ENCODE measurements around the gene DHTKD1. TPM values are rescaled to one million over a fixed set of nuclear protein-coding genes. Genes with fewer than 3 reads are reported as not detected.

The DHTKD1 gene
- total and polyA plus RNA-seq, 3 donors from 2014 or later: 15.6 to 28.8 (median 26.1) TPM

DNA sequence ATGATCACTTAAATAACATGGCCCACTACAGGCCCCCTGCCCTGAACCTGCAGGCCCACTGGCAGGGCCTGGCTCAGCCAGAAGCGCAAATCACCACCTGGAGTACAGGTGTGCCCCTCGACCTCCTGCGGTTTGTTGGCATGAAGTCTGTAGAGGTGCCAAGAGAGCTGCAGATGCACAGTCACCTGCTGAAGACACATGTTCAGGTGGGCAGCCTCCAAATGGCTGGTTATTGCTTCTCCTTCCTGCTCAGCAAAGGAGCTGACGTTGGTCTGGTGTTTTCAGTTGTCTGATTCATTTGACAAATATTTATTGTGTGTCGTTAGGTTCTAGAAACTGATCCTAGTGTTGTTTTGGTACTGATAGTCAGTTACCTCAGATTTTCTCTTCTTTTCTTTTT lies 29.0 kb downstream of the DHTKD1 start:
- Histone ChIP-seq H3K27ac (no peak overlapping the region), H3K27me3 (no peaks in the 10 kb centered on the region), H3K4me1 (no peaks in the 10 kb centered on the region), H3K9me3 (no peaks in the 10 kb centered on the region), H3K4me3 (no peak overlapping the region), H3K36me3 (ENCODE audit: low read depth, missing control alignments) (no peaks in the 10 kb centered on the region)
- DNase-seq: no peak
- TF ChIP-seq, protein P1, sequence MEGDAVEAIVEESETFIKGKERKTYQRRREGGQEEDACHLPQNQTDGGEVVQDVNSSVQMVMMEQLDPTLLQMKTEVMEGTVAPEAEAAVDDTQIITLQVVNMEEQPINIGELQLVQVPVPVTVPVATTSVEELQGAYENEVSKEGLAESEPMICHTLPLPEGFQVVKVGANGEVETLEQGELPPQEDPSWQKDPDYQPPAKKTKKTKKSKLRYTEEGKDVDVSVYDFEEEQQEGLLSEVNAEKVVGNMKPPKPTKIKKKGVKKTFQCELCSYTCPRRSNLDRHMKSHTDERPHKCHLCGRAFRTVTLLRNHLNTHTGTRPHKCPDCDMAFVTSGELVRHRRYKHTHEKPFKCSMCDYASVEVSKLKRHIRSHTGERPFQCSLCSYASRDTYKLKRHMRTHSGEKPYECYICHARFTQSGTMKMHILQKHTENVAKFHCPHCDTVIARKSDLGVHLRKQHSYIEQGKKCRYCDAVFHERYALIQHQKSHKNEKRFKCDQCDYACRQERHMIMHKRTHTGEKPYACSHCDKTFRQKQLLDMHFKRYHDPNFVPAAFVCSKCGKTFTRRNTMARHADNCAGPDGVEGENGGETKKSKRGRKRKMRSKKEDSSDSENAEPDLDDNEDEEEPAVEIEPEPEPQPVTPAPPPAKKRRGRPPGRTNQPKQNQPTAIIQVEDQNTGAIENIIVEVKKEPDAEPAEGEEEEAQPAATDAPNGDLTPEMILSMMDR (IDR thresholded peaks at IDR 0.05): no peak
- TF ChIP-seq POLR2A (IDR thresholded peaks at IDR 0.05): no peak
- WGBS, 2 donors: 89 to 91% methylated on average over 4 to 5 of the region's 5 CpGs
- intact Hi-C loops (cut with DNase I; ENCODE audit: low total_unique reads): no loop called here

DNA sequence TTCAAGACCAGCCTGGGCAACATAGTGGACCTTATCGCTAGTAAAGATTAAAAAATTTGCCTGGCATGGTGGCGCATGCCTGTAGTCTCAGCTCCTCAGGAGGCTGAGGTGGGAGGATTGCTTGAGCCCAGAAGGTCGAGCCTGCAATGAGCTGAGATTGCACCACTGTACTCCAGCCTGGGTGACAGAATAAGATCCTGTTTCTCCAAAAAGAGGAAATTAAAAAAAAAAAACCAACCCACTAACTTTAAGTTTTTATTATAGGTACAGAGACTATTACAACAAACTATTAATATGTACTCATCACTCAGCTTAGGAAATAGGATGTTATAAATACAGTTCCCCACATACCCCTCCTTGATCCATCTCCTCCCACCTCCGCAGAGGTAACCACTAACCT lies 30.2 kb downstream of the DHTKD1 start:
- intact Hi-C loops (cut with DNase I; ENCODE audit: low total_unique reads): no loop called here
- no peaks in the 10 kb centered on the region for H3K27me3 ChIP-seq
- WGBS, 2 donors: 88 to 91% methylated on average over 4 of the region's 4 CpGs

DNA sequence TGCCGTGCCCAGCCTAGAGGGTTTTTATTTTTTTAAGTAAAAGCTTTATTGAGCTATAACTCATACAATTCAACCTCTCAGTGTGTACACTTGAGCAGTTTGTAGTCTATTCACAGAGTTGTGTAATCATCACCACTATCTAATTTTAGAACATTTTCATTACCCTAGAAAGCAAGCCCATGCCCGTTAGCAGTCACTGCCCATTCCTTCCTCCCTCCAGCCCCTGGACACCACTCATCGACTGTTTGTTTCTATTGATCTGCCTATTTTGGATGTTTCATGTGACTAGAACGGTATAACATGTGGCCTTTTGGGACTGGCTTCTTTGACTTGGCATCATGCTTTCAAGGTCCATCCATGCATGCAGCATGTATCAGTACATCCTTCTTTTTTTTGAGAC lies 35.0 kb downstream of the DHTKD1 start:
- no peaks in the 10 kb centered on the region for H3K27me3 ChIP-seq
- no peaks in the 10 kb centered on the region for H3K9me3 ChIP-seq
- TF ChIP-seq POLR2A (IDR thresholded peaks at IDR 0.05): no peak
- TF ChIP-seq, protein P1 (IDR thresholded peaks at IDR 0.05): no peak
- H3K4me1 ChIP-seq: no peaks in the 10 kb centered on the region
- no peaks in the 10 kb centered on the region for H3K36me3 ChIP-seq (ENCODE audit: low read depth, missing control alignments)
- intact Hi-C loops (cut with DNase I; ENCODE audit: low total_unique reads): no loop called here
- 82 to 89% methylated on average over 4 of the region's 4 CpGs for WGBS, 2 donors
- no peak overlapping the region for H3K4me3 ChIP-seq
- DNase-seq: no peak
- H3K27ac ChIP-seq: no peak overlapping the region

More for the DNA sequence above, 30.2 kb downstream of the DHTKD1 start:
- Histone ChIP-seq H3K36me3 (ENCODE audit: low read depth, missing control alignments) (no peaks in the 10 kb centered on the region), H3K9me3 (no peaks in the 10 kb centered on the region), H3K4me3 (no peak overlapping the region), H3K27ac (no peak overlapping the region), H3K4me1 (no peaks in the 10 kb centered on the region)
- DNase-seq: no peak
- TF ChIP-seq, protein P1 (IDR thresholded peaks at IDR 0.05): no peak
- no peak for TF ChIP-seq POLR2A (IDR thresholded peaks at IDR 0.05)

DNA sequence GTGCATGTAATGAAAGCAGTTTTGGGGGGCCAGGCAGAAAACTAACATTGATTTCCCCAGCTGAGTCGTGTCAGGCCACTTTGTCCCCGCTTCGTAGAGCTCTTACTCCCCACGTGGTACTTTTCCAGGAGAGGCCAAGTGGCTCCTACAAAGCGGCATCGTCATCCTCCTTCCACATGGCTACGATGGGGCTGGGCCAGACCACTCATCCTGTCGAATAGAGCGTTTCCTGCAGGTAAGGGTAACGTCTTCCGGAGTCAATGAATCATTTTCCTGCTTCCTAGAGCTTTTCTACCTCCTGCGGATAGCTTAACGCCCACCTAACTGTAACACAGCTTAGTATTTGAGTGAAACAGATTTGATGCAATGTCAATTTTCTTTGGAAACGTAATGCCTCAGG lies 39.0 kb downstream of the DHTKD1 start:
- DNase-seq: no peak
- no peaks in the 10 kb centered on the region for H3K36me3 ChIP-seq (ENCODE audit: low read depth, missing control alignments)
- H3K27ac ChIP-seq: no peak overlapping the region
- no peaks in the 10 kb centered on the region for H3K27me3 ChIP-seq
- WGBS, 2 donors: 85 to 90% methylated on average over 14 of the region's 14 CpGs
- intact Hi-C loops (cut with DNase I; ENCODE audit: low total_unique reads): no loop called here
- H3K9me3 ChIP-seq: no peaks in the 10 kb centered on the region
- no peak overlapping the region for H3K4me3 ChIP-seq
- no peaks in the 10 kb centered on the region for H3K4me1 ChIP-seq
- TF ChIP-seq, protein P1 (IDR thresholded peaks at IDR 0.05): no peak
- TF ChIP-seq POLR2A (IDR thresholded peaks at IDR 0.05): no peak

DNA sequence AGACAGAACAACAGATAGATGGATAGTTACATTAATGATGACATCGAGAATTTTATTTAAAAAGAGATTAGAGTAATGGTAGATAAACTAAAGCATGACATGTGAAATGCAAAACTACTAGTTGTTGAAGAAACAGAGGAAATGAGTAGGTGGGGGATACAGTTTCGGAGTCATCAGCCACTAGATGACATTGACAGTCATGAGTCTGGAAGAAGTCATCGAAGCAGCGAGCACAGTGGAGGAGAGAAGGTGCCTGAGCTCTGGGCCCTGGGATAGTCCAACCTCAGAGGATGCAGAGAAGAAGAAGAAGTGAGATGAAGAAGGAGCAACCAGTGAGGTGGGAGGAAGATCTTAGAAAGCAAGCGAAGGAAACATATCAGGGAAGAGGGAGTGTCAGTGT lies 40.5 kb downstream of the DHTKD1 start:
- no peaks in the 10 kb centered on the region for H3K9me3 ChIP-seq
- no peak for DNase-seq
- H3K27ac ChIP-seq: no peak overlapping the region
- H3K27me3 ChIP-seq: no peaks in the 10 kb centered on the region
- TF ChIP-seq, protein P1 (IDR thresholded peaks at IDR 0.05): no peak
- no peak for TF ChIP-seq POLR2A (IDR thresholded peaks at IDR 0.05)
- intact Hi-C loops (cut with DNase I; ENCODE audit: low total_unique reads): no loop called here
- H3K4me3 ChIP-seq: no peak overlapping the region
- no peaks in the 10 kb centered on the region for H3K4me1 ChIP-seq
- no peaks in the 10 kb centered on the region for H3K36me3 ChIP-seq (ENCODE audit: low read depth, missing control alignments)
- 98 to 99% methylated on average over 5 of the region's 5 CpGs for WGBS, 2 donors

Measured in testis (tissue), 3 donors.